HCT116 (cell line): ENCODE data around the gene NOP10. TPM values are rescaled to one million over a fixed set of nuclear protein-coding genes. Genes with fewer than 3 reads are reported as not detected.
"Not testable (repeated sequence)": the region's sequence is repeated elsewhere in the genome, so short reads cannot be mapped to it uniquely, and the experiment has no call there.

Source experiments
- ATAC-seq: fragments of 200-7000 bp; cut with Tn5 transposase; 2 replicates; pipeline ENCODE4 v1.9.1; 2020; ENCODE audit warnings: mild to moderate bottlenecking, moderate library complexity
- BruUV-seq: library from RNA; stranded (reverse); fragments of 400-500 nt; replicated peaks from 2 replicates; lab custom pipeline; 2021; lab: Mats Ljungman, UMichigan
- CTCF ChIA-PET: fragments of 300-600 bp; sonication (Branson Sonifier 250); formaldehyde crosslinking; loops from one replicate; lab custom pipeline; 2021; ENCODE audit warnings: antibody characterized with exemption; lab: Charles Lee
- POLR2A ChIA-PET: fragments of 300-600, 350-600 bp; sonication (Branson Sonifier 250); formaldehyde crosslinking; loops from one replicate; lab custom pipeline; 2021; ENCODE audit warnings: antibody characterized with exemption; lab: Charles Lee
- RAD21 ChIA-PET, 2 experiments: fragments of 300-600 bp; sonication (Branson Sonifier 250); formaldehyde crosslinking; loops; one replicate each; lab custom pipeline; 2023; ENCODE audit warnings: low total read pairs in 2 of 2; ENCODE audit not compliant: uncharacterized antibody in 2 of 2, unreplicated experiment in 2 of 2, low non-redundant PET in 1 of 2; lab: Charles Lee
- DNase-seq: peaks from one replicate; pipeline ENCODE4 v3.0.0-alpha.2; 2010; ENCODE audit warnings: low read depth, low spot score
- H2AFZ ChIP-seq: fragments of 200-600 bp; shearing (Covaris generic), sonication (generic); 2 replicates; pipeline ENCODE4 v1.6.1; 2017; ENCODE audit warnings: low read depth, mixed run types, mixed read lengths, antibody characterized with exemption, low read length; ENCODE audit not compliant: poor library complexity, severe bottlenecking
- H3K27ac ChIP-seq: 2 replicates; pipeline ENCODE4 v1.5.1; 2012; ENCODE audit warnings: low read depth, low read length
- H3K27me3 ChIP-seq: fragments of 200-600 bp; sonication (generic); 2 replicates; pipeline ENCODE4 v1.6.1; 2016; ENCODE audit warnings: mixed run types, low read length, mixed read lengths; ENCODE audit not compliant: insufficient read depth
- H3K36me3 ChIP-seq, 2 experiments: fragments of 200-500 bp in 1 of 2; fragments of 200-600 bp in 1 of 2; sonication (Bioruptor generic) in 1 of 2; sonication (generic) in 1 of 2; 2 replicates each; pipeline versions ENCODE4 v1.5.1 to v1.6.1; 2014 to 2016; ENCODE audit warnings: low read length in 2 of 2, inconsistent platforms in 1 of 2, mixed read lengths in 1 of 2, mixed run types in 1 of 2; ENCODE audit not compliant: insufficient read depth in 2 of 2, control insufficient read depth in 1 of 2
- H3K4me1 ChIP-seq, 2 experiments: fragments of 200-600 bp in 1 of 2; sonication (generic) in 1 of 2; 2 replicates each; pipeline versions ENCODE4 v1.5.1 to v1.6.1; 2012 to 2017; ENCODE audit warnings: low read length in 2 of 2, inconsistent platforms in 1 of 2, mild to moderate bottlenecking in 1 of 2, mixed read lengths in 1 of 2, mixed run types in 1 of 2, moderate library complexity in 1 of 2; ENCODE audit not compliant: insufficient read depth in 2 of 2, control insufficient read depth in 1 of 2
- H3K4me2 ChIP-seq: fragments of 200-600 bp; sonication (generic); 2 replicates; pipeline ENCODE4 v1.6.1; 2017; ENCODE audit warnings: mixed run types, low read length, mixed read lengths
- H3K4me3 ChIP-seq, 2 experiments: fragments of 200-600 bp in 1 of 2; sonication (generic) in 1 of 2; replicated peaks in 1 of 2; 2 replicates each; pipeline ENCODE4 v1.5.1; 2011 to 2016; ENCODE audit warnings: low read length in 2 of 2, control low read depth in 1 of 2, low read depth in 1 of 2, mild to moderate bottlenecking in 1 of 2, mixed read lengths in 1 of 2, mixed run types in 1 of 2
- H3K79me2 ChIP-seq: fragments of 200-600 bp; sonication (generic); 2 replicates; pipeline ENCODE4 v1.6.1; 2017; ENCODE audit warnings: mild to moderate bottlenecking, mixed run types, low read length, moderate library complexity, mixed read lengths; ENCODE audit not compliant: insufficient read depth
- H3K9ac ChIP-seq: fragments of 200-600 bp; sonication (generic); 2 replicates; pipeline ENCODE4 v1.6.1; 2016; ENCODE audit warnings: low read length, mixed read lengths
- H3K9me2 ChIP-seq: fragments of 200-600 bp; sonication (generic), shearing (Covaris generic); 2 replicates; pipeline ENCODE4 v1.6.1; 2017; ENCODE audit warnings: mixed run types, mild to moderate bottlenecking, moderate library complexity; ENCODE audit not compliant: insufficient read depth
- H3K9me3 ChIP-seq, 2 experiments: fragments of 200-500 bp in 1 of 2; fragments of 200-600 bp in 1 of 2; sonication (Bioruptor generic) in 1 of 2; sonication (generic) in 1 of 2; 2 replicates each; pipeline ENCODE4 v1.6.1; 2014 to 2017; ENCODE audit warnings: low read length in 2 of 2, mixed read lengths in 2 of 2, inconsistent platforms in 1 of 2, low read depth in 1 of 2, mild to moderate bottlenecking in 1 of 2, mixed run types in 1 of 2, moderate library complexity in 1 of 2; ENCODE audit not compliant: control insufficient read depth in 1 of 2, insufficient read depth in 1 of 2
- H4K20me1 ChIP-seq: fragments of 200-600 bp; sonication (generic), shearing (Covaris generic); 2 replicates; pipeline ENCODE4 v1.6.1; 2017; ENCODE audit warnings: mixed run types, mild to moderate bottlenecking, moderate library complexity; ENCODE audit not compliant: insufficient read depth
- EGR1 ChIP-seq: IDR thresholded peaks from 2 replicates; pipeline ENCODE4 v1.6.1; 2012; ENCODE audit warnings: low read depth
- ELF1 ChIP-seq: IDR thresholded peaks from 2 replicates; pipeline ENCODE4 v1.6.1; 2012; ENCODE audit warnings: low read depth, borderline replicate concordance
- JUND ChIP-seq: IDR thresholded peaks from 2 replicates; pipeline ENCODE4 v1.6.1; 2012
- RAD21 ChIP-seq: IDR thresholded peaks from 2 replicates; pipeline ENCODE4 v1.6.1; 2012; ENCODE audit warnings: low read depth, mild to moderate bottlenecking
- REST ChIP-seq: IDR thresholded peaks from 2 replicates; pipeline ENCODE4 v1.6.1; 2012; ENCODE audit warnings: low read depth
- YY1 ChIP-seq: IDR thresholded peaks from 2 replicates; pipeline ENCODE4 v1.6.1; 2011; ENCODE audit warnings: low read length, low read depth, moderate library complexity, mild to moderate bottlenecking; ENCODE audit not compliant: insufficient replicate concordance; ENCODE audit errors: extremely low read depth
- ZBTB33 ChIP-seq: IDR thresholded peaks from 2 replicates; pipeline ENCODE4 v1.6.1; 2011; ENCODE audit warnings: mild to moderate bottlenecking, low read length, moderate library complexity; ENCODE audit not compliant: insufficient replicate concordance; ENCODE audit errors: extremely low read depth
- ZNF274 ChIP-seq: fragments of 200-500 bp; sonication (Bioruptor generic); IDR thresholded peaks from 2 replicates; pipeline ENCODE4 v1.6.1; 2014; ENCODE audit warnings: mild to moderate bottlenecking, low read depth, low read length, inconsistent platforms
- intact Hi-C: fragments of 100-400 bp; cut with micrococcal nuclease; formaldehyde crosslinking; loops from 2 replicates; pipeline ENCODE4 v1.10.0; 2022
- total RNA-seq: library from RNA; stranded (reverse); gene quantifications from one replicate; pipeline ENCODE4 v1.2.1, GENCODE V29; 2021; ENCODE audit not compliant: unreplicated experiment

Gene NOP10
- total RNA-seq, 1 experiment from 2014 or later = 216 TPM

GRCh38 chr15:34353627-34354026 is 10.7 kb upstream of the NOP10 start:
- Histone ChIP-seq H3K4me3 (no peak overlapping the region), H3K9me2 (no peaks in the 10 kb centered on the region), H3K36me3 (peaks cover 1 to 5% of the 10 kb centered on the region in 2 experiments; a peak in 2 of 4 replicates), H3K4me1 (no peaks in the 10 kb centered on the region), H4K20me1 (no peaks in the 10 kb centered on the region), H3K27me3 (no peaks in the 10 kb centered on the region), H2AFZ (no peak overlapping the region), H3K4me2 (no peak overlapping the region), H3K9ac (no peak overlapping the region), H3K27ac (no peak overlapping the region), H3K9me3 (no peaks in the 10 kb centered on the region), H3K79me2 (no peaks in the 10 kb centered on the region)
- intact Hi-C loops = no loop called here
- POLR2A ChIA-PET = no interaction called here
- CTCF ChIA-PET = no interaction called here
- RAD21 ChIA-PET = no interaction called here
- no peak for DNase-seq
- ATAC-seq = no peak
- no TSS peak for BruUV-seq
- TF ChIP-seq YY1 (no peak), ELF1 (no peak), JUND (no peak), RAD21 (no peak), REST (no peak), EGR1 (no peak), ZNF274 (no peak), ZBTB33 (no peak)
- TF ChIP-seq, all 23 proteins: peak for 0

GRCh38 chr15:34352996-34353395 is 10.1 kb upstream of the NOP10 start:
- H3K4me1 ChIP-seq, H3K27me3 ChIP-seq, H3K79me2 ChIP-seq, ATAC-seq, DNase-seq, H3K36me3 ChIP-seq, POLR2A ChIA-PET, H3K9me2 ChIP-seq, H3K9ac ChIP-seq, H3K27ac ChIP-seq, H2AFZ ChIP-seq, RAD21 ChIA-PET, H3K4me2 ChIP-seq, BruUV-seq, H3K9me3 ChIP-seq, intact Hi-C loops, H3K4me3 ChIP-seq, H4K20me1 ChIP-seq: not testable (repeated sequence)
- CTCF ChIA-PET = interaction anchor here (0.9 kb wide), 1 partner anchor 15 kb away, joined by 3 read pairs; no protein-coding TSS in a partner anchor
